CD14-positive monocyte (primary cell): ENCODE results near the gene IFNGR1. TPM values are rescaled to one million over a fixed set of nuclear protein-coding genes. Genes with fewer than 3 reads are reported as not detected.

Source experiments
- DNase-seq, 3 donors: peaks; one replicate each; pipeline ENCODE4 v3.0.0-alpha.2; 2011 to 2022
- H2AFZ ChIP-seq: 2 replicates; pipeline ENCODE4 v1.6.0; 2012; ENCODE audit warnings: mild to moderate bottlenecking, low read depth, low read length, inconsistent platforms; ENCODE audit not compliant: insufficient read depth, poor library complexity, severe bottlenecking
- H3K27ac ChIP-seq, 2 donors: 1 replicate in 1 of 2; 2 replicates in 1 of 2; pipeline ENCODE4 v1.5.1; 2012 to 2013; ENCODE audit warnings: low read length in 2 of 2, control low read depth in 1 of 2, inconsistent platforms in 1 of 2, low read depth in 1 of 2, mild to moderate bottlenecking in 1 of 2
- H3K27me3 ChIP-seq, 2 donors: one replicate each; pipeline versions ENCODE4 v1.6.0 to v1.6.1; 2011 to 2013; ENCODE audit warnings: low read length in 2 of 2; ENCODE audit not compliant: control insufficient read depth in 2 of 2, insufficient read depth in 2 of 2
- H3K36me3 ChIP-seq, 2 donors: replicated peaks in 1 of 2; 1 replicate in 1 of 2; 2 replicates in 1 of 2; pipeline versions ENCODE4 v1.5.1 to v1.6.1; 2012 to 2013; ENCODE audit warnings: low read length in 2 of 2, control low read depth in 1 of 2, inconsistent platforms in 1 of 2, mild to moderate bottlenecking in 1 of 2; ENCODE audit not compliant: insufficient read depth in 2 of 2, control insufficient read depth in 1 of 2
- H3K4me1 ChIP-seq, 2 donors: 1 replicate in 1 of 2; 2 replicates in 1 of 2; pipeline versions ENCODE4 v1.5.1 to v1.6.1; 2012 to 2013; ENCODE audit warnings: low read length in 2 of 2, control low read depth in 1 of 2, inconsistent platforms in 1 of 2, mild to moderate bottlenecking in 1 of 2, moderate library complexity in 1 of 2; ENCODE audit not compliant: insufficient read depth in 2 of 2, control insufficient read depth in 1 of 2
- H3K4me2 ChIP-seq: replicated peaks from 2 replicates; pipeline ENCODE3; 2012; ENCODE audit warnings: low read length, moderate library complexity, mild to moderate bottlenecking; ENCODE audit not compliant: poor library complexity, severe bottlenecking; ENCODE audit errors: extremely low read depth
- H3K4me3 ChIP-seq, 3 experiments: fragments of 200-600 bp in 1 of 3; sonication (generic) in 1 of 3; replicated peaks in 1 of 3; 1 replicate in 2 of 3; 2 replicates in 1 of 3; pipeline ENCODE4 v1.5.1; 2011 to 2013; ENCODE audit warnings: low read length in 3 of 3, mild to moderate bottlenecking in 3 of 3, control low read depth in 2 of 3, low read depth in 2 of 3, inconsistent platforms in 1 of 3, moderate library complexity in 1 of 3
- H3K79me2 ChIP-seq: 2 replicates; pipeline ENCODE4 v1.6.0; 2012; ENCODE audit warnings: mild to moderate bottlenecking, control low read depth, inconsistent platforms, low read length, moderate library complexity; ENCODE audit not compliant: insufficient read depth
- H3K9ac ChIP-seq: 2 replicates; pipeline ENCODE4 v1.6.0; 2017; ENCODE audit warnings: low read length, mild to moderate bottlenecking; ENCODE audit not compliant: insufficient read depth, poor library complexity, severe bottlenecking
- H3K9me3 ChIP-seq, 2 donors: replicated peaks in 1 of 2; 1 replicate in 1 of 2; 2 replicates in 1 of 2; pipeline versions ENCODE4 v1.5.1 to v1.6.1; 2012 to 2013; ENCODE audit warnings: low read length in 2 of 2, control low read depth in 1 of 2; ENCODE audit not compliant: control insufficient read depth in 1 of 2, insufficient read depth in 1 of 2
- H4K20me1 ChIP-seq: 2 replicates; pipeline ENCODE4 v1.6.0; 2012; ENCODE audit warnings: mild to moderate bottlenecking, low read length, control low read depth, moderate library complexity; ENCODE audit not compliant: insufficient read depth
- H3K27ac Mint-ChIP-seq, 7 donors: one replicate each; pipeline ENCODE4 v1.8.0; 2020; ENCODE audit warnings: mild to moderate bottlenecking in 7 of 7, mixed read lengths in 7 of 7, moderate library complexity in 6 of 7, inconsistent platforms in 2 of 7
- H3K27me3 Mint-ChIP-seq, 3 donors: one replicate each; pipeline ENCODE4 v1.8.0; 2021 to 2022; ENCODE audit warnings: low read depth in 3 of 3, mild to moderate bottlenecking in 3 of 3, mixed read lengths in 3 of 3, moderate library complexity in 3 of 3, inconsistent platforms in 1 of 3
- H3K36me3 Mint-ChIP-seq, 2 donors: one replicate each; pipeline ENCODE4 v1.8.0; 2020; ENCODE audit warnings: mixed read lengths in 2 of 2, inconsistent platforms in 1 of 2, mild to moderate bottlenecking in 1 of 2
- H3K4me1 Mint-ChIP-seq: one replicate; pipeline ENCODE4 v1.8.0; 2020; ENCODE audit warnings: mild to moderate bottlenecking, mixed read lengths
- H3K4me3 Mint-ChIP-seq, 2 donors: one replicate each; pipeline ENCODE4 v1.8.0; 2020; ENCODE audit warnings: mild to moderate bottlenecking in 2 of 2, mixed read lengths in 2 of 2, moderate library complexity in 1 of 2
- H3K9me3 Mint-ChIP-seq, 7 donors: one replicate each; pipeline ENCODE4 v1.8.0; 2020 to 2022; ENCODE audit warnings: mixed read lengths in 7 of 7, mild to moderate bottlenecking in 6 of 7, moderate library complexity in 6 of 7, inconsistent platforms in 2 of 7
- CTCF ChIP-seq: fragments of 200-600 bp; IDR thresholded peaks from one replicate; pipeline ENCODE4 v1.8.0; 2022; ENCODE audit warnings: antibody characterized with exemption, mild to moderate bottlenecking
- WGBS: methylation state at CpG from one replicate; pipeline ENCODE4 v1.1.5; 2013; ENCODE audit warnings: missing lambda C conversion rate; ENCODE audit not compliant: insufficient coverage; 5-methylcytosine and 5-hydroxymethylcytosine counted together
- intact Hi-C, 2 donors: fragments of 100-400 bp; cut with micrococcal nuclease; formaldehyde crosslinking; loops; one replicate each; pipeline versions ENCODE4 v1.15.0 to v1.15.1; 2023
- polyA plus RNA-seq, 3 donors: library from polyadenylated mRNA; depleted of rRNA in 1 of 3; unstranded in 2 of 3; stranded (reverse) in 1 of 3; fragments of 300-500 nt in 2 of 3; fragments of >200 nt in 1 of 3; fragmentation: Illumina TruSeq in 2 of 3; gene quantifications; 1 replicate in 2 of 3; 2 replicates in 1 of 3; pipeline ENCODE4 v1.2.3, GENCODE V29; 2012 to 2021

IFNGR1 gene
- polyA plus RNA-seq, 3 donors: 204 to 372 (median 364) TPM

- H3K4me1 Mint-ChIP-seq: peaks cover 20% of the 10 kb centered on the region
- Histone ChIP-seq H3K4me3 (no peak overlapping the region), H3K79me2 (no peaks in the 10 kb centered on the region), H3K36me3 (no peaks in the 10 kb centered on the region), H3K27me3 (no peaks in the 10 kb centered on the region), H4K20me1 (no peaks in the 10 kb centered on the region), H2AFZ (no peak overlapping the region), H3K27ac (no peak overlapping the region), H3K4me1 (peaks cover 7 to 13% of the 10 kb centered on the region in 2 donors), H3K9me3 (peaks cover 0 to 3% of the 10 kb centered on the region in 2 donors), H3K9ac (no peak overlapping the region), H3K4me2 (no peak overlapping the region)
- no peak overlapping the region for H3K4me3 Mint-ChIP-seq
- DNase-seq: no peak
- H3K9me3 Mint-ChIP-seq: peaks cover 0 to 6% (median 2%) of the 10 kb centered on the region in 7 donors
- H3K27ac Mint-ChIP-seq: peak overlapping the region in 1 of 7 donors; percentile 2
- intact Hi-C loops: no loop called here
- no CpG with 5 or more reads among the region's 4 CpGs for WGBS
- H3K27me3 Mint-ChIP-seq: peaks cover 0 to 2% (median 0%) of the 10 kb centered on the region in 3 donors
- H3K36me3 Mint-ChIP-seq: peaks cover 0 to 2% of the 10 kb centered on the region in 2 donors
- no peak for TF ChIP-seq CTCF
Measured at GRCh38 chr6:137266309-137266586, 47.1 kb upstream of the IFNGR1 start.

- Histone ChIP-seq H3K4me3 (no peak overlapping the region), H3K79me2 (no peaks in the 10 kb centered on the region), H3K27me3 (no peaks in the 10 kb centered on the region), H4K20me1 (no peaks in the 10 kb centered on the region), H3K9me3 (peaks cover 0 to 3% of the 10 kb centered on the region in 2 donors), H2AFZ (no peak overlapping the region), H3K9ac (no peak overlapping the region), H3K4me2 (no peak overlapping the region), H3K36me3 (no peaks in the 10 kb centered on the region), H3K27ac (no peak overlapping the region), H3K4me1 (peaks cover 1 to 8% of the 10 kb centered on the region in 2 donors)
- Mint-ChIP-seq H3K27ac (peak overlapping the region in 1 of 7 donors; percentile 2), H3K9me3 (peaks cover 0 to 6% (median 2%) of the 10 kb centered on the region in 7 donors), H3K36me3 (peaks cover 0 to 2% of the 10 kb centered on the region in 2 donors), H3K4me1 (peaks cover 16% of the 10 kb centered on the region), H3K27me3 (peaks cover 0 to 2% (median 0%) of the 10 kb centered on the region in 3 donors), H3K4me3 (no peak overlapping the region)
- intact Hi-C loops: no loop called here
- TF ChIP-seq CTCF: no peak
- 98% methylated on average over 4 of the region's 7 CpGs for WGBS
- DNase-seq: no peak
Measured at GRCh38 chr6:137265561-137266308, 46.5 kb upstream of the IFNGR1 start.
